SK-N-SH treated with all-trans-retinoic acid at 6 μM for 48 hours (cell line): ENCODE measurements around the gene RNASEH2C.

Source experiments
- ATAC-seq: fragments of 200-7000 bp; cut with Tn5 transposase; 3 replicates; pipeline ENCODE4 v1.9.1; 2020; ENCODE audit warnings: mild to moderate bottlenecking, moderate library complexity
- ARNTL ChIP-seq: fragments of 450-650 bp; formaldehyde crosslinking; IDR thresholded peaks from 2 replicates; pipeline ENCODE4 v1.5.0; 2020; ENCODE audit warnings: low read depth, mild to moderate bottlenecking, moderate library complexity, borderline replicate concordance
- BACH2 ChIP-seq: fragments of 250-450 bp; sonication (Bioruptor Pico); IDR thresholded peaks from 2 replicates; pipeline ENCODE4 v1.9.0; 2021; ENCODE audit warnings: mild to moderate bottlenecking, borderline replicate concordance
- CSDC2 ChIP-seq: fragments of 250-450 bp; sonication (Bioruptor Pico); IDR thresholded peaks from 2 replicates; pipeline ENCODE4 v1.5.0; 2020; ENCODE audit warnings: mild to moderate bottlenecking, moderate library complexity
- ESRRG ChIP-seq: fragments of 250-450 bp; sonication (Bioruptor Pico); IDR thresholded peaks from 2 replicates; pipeline ENCODE4 v1.6.1; 2021; ENCODE audit warnings: mild to moderate bottlenecking
- GLIS3 ChIP-seq: fragments of 250-450 bp; sonication (Bioruptor Pico); IDR thresholded peaks from 2 replicates; pipeline ENCODE4 v1.5.0; 2020; ENCODE audit warnings: mild to moderate bottlenecking, moderate library complexity
- ISL1 ChIP-seq: fragments of 250-450 bp; sonication (Bioruptor Pico); IDR thresholded peaks from 2 replicates; pipeline ENCODE4 v2.1.2; 2022; ENCODE audit warnings: mild to moderate bottlenecking, moderate library complexity
- OSR1 ChIP-seq: fragments of 250-450 bp; sonication (Bioruptor Pico); IDR thresholded peaks from 2 replicates; pipeline ENCODE4 v1.8.0; 2022; ENCODE audit warnings: moderate library complexity, mild to moderate bottlenecking, inconsistent platforms
- PPARA ChIP-seq: fragments of 250-450 bp; sonication (Bioruptor Pico); IDR thresholded peaks from 2 replicates; pipeline ENCODE4 v1.5.0; 2020; ENCODE audit warnings: mild to moderate bottlenecking, borderline replicate concordance
- RARB ChIP-seq: fragments of 250-450 bp; sonication (Bioruptor Pico); IDR thresholded peaks from 2 replicates; pipeline ENCODE4 v1.8.0; 2021; ENCODE audit warnings: mild to moderate bottlenecking, moderate library complexity
- SNAI2 ChIP-seq: fragments of 250-450 bp; sonication (Bioruptor Pico); IDR thresholded peaks from 2 replicates; pipeline ENCODE4 v1.5.0; 2020; ENCODE audit warnings: mild to moderate bottlenecking, moderate library complexity
- TCF4 ChIP-seq: fragments of 250-450 bp; sonication (Bioruptor Pico); IDR thresholded peaks from 2 replicates; pipeline ENCODE4 v1.8.0; 2021; ENCODE audit warnings: mild to moderate bottlenecking, moderate library complexity, borderline replicate concordance
- ZFP3 ChIP-seq: fragments of 250-450 bp; sonication (Bioruptor Pico); IDR thresholded peaks from 2 replicates; pipeline ENCODE4 v1.5.0; 2020; ENCODE audit warnings: mild to moderate bottlenecking, moderate library complexity
- ZFP30 ChIP-seq: fragments of 450-650 bp; formaldehyde crosslinking; IDR thresholded peaks from 2 replicates; pipeline ENCODE4 v1.5.0; 2022; ENCODE audit warnings: mild to moderate bottlenecking, moderate library complexity
- ZNF565 ChIP-seq: fragments of 450-650 bp; formaldehyde crosslinking; conservative IDR thresholded peaks from 2 replicates; pipeline ENCODE4 v1.5.0; 2020; ENCODE audit warnings: low read depth, mild to moderate bottlenecking, moderate library complexity
- ZNF70 ChIP-seq: fragments of 450-650 bp; formaldehyde crosslinking; IDR thresholded peaks from 2 replicates; pipeline ENCODE4 v1.5.0; 2020; ENCODE audit warnings: mild to moderate bottlenecking, moderate library complexity
- ZNF8 ChIP-seq: fragments of 450-650 bp; formaldehyde crosslinking; IDR thresholded peaks from 2 replicates; pipeline ENCODE4 v1.5.0; 2020; ENCODE audit warnings: mild to moderate bottlenecking, moderate library complexity
- TF ChIP-seq, protein P1 (sequence below): fragments of 250-450 bp; sonication (Bioruptor Pico); IDR thresholded peaks from 2 replicates; pipeline ENCODE4 v1.5.0; 2020; ENCODE audit warnings: mild to moderate bottlenecking, moderate library complexity
- TF ChIP-seq, protein P2 (sequence below): fragments of 250-450 bp; sonication (Bioruptor Pico); IDR thresholded peaks from 2 replicates; pipeline ENCODE4 v1.5.1; 2020; ENCODE audit warnings: low read depth, mild to moderate bottlenecking, moderate library complexity
- TF ChIP-seq, protein P3 (sequence below): fragments of 250-450 bp; sonication (Bioruptor Pico); IDR thresholded peaks from 2 replicates; pipeline ENCODE4 v1.8.0; 2020; ENCODE audit warnings: mild to moderate bottlenecking, moderate library complexity, borderline replicate concordance
- TF ChIP-seq, protein P4 (sequence below): fragments of 250-450 bp; sonication (Bioruptor Pico); IDR thresholded peaks from 2 replicates; pipeline ENCODE4 v1.8.0; 2021; ENCODE audit warnings: low read depth, mild to moderate bottlenecking, moderate library complexity, borderline replicate concordance
- TF ChIP-seq, protein P5 (sequence below): fragments of 250-450 bp; sonication (Bioruptor Pico); IDR thresholded peaks from 2 replicates; pipeline ENCODE4 v1.5.1; 2021; ENCODE audit warnings: mild to moderate bottlenecking, moderate library complexity

The RNASEH2C gene

DNA sequence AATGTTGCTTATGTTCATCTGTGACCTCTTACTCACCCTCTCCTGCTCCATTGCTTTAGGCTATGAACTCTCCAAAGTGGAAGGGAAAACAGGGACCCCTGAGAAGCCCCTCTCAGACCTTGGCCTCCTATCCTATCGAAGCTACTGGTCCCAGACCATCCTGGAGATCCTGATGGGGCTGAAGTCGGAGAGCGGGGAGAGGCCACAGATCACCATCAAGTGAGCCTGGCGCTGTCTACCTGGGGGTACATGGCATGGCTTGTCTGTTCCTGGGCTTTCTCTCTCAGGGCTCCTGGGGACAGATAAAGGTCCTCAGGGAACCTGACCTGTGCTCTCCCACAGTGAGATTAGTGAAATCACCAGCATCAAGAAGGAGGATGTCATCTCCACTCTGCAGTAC lies 2.1 kb downstream of the RNASEH2C start:
- ATAC-seq = no peak
- no peak for TF ChIP-seq ZNF565 (CRISPR knock-in tag)

DNA sequence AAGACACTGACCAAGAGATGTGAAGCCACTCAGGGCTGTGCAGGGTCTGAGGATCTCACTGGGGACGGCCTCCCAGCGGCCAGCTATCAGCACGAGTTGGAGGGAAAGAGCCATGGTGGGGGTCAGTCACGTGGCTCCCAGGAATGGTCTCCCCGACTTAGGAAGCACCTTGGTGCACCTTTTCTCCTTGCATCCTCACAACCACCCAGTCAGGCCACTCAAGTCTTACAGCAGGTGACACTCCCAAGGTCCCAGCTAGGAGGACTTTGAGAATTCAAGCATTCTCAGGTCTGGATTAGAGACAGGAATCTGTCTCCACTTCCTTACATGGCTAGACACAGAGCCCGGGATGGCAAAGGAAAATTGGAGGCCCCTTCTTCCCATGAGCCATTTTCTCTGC lies 2.7 kb downstream of the RNASEH2C start:
- ATAC-seq = no peak
- TF ChIP-seq, protein P1, sequence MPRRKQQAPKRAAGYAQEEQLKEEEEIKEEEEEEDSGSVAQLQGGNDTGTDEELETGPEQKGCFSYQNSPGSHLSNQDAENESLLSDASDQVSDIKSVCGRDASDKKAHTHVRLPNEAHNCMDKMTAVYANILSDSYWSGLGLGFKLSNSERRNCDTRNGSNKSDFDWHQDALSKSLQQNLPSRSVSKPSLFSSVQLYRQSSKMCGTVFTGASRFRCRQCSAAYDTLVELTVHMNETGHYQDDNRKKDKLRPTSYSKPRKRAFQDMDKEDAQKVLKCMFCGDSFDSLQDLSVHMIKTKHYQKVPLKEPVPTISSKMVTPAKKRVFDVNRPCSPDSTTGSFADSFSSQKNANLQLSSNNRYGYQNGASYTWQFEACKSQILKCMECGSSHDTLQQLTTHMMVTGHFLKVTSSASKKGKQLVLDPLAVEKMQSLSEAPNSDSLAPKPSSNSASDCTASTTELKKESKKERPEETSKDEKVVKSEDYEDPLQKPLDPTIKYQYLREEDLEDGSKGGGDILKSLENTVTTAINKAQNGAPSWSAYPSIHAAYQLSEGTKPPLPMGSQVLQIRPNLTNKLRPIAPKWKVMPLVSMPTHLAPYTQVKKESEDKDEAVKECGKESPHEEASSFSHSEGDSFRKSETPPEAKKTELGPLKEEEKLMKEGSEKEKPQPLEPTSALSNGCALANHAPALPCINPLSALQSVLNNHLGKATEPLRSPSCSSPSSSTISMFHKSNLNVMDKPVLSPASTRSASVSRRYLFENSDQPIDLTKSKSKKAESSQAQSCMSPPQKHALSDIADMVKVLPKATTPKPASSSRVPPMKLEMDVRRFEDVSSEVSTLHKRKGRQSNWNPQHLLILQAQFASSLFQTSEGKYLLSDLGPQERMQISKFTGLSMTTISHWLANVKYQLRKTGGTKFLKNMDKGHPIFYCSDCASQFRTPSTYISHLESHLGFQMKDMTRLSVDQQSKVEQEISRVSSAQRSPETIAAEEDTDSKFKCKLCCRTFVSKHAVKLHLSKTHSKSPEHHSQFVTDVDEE (CRISPR knock-in tag) = no peak
- TF ChIP-seq, protein P2, sequence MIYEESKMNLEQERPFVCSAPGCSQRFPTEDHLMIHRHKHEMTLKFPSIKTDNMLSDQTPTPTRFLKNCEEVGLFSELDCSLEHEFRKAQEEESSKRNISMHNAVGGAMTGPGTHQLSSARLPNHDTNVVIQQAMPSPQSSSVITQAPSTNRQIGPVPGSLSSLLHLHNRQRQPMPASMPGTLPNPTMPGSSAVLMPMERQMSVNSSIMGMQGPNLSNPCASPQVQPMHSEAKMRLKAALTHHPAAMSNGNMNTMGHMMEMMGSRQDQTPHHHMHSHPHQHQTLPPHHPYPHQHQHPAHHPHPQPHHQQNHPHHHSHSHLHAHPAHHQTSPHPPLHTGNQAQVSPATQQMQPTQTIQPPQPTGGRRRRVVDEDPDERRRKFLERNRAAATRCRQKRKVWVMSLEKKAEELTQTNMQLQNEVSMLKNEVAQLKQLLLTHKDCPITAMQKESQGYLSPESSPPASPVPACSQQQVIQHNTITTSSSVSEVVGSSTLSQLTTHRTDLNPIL (CRISPR knock-in tag) = no peak
- TF ChIP-seq TCF4 (CRISPR knock-in tag) (no peak), GLIS3 (CRISPR knock-in tag) (no peak), ISL1 (CRISPR knock-in tag) (no peak), SNAI2 (no peak), ZFP3 (no peak), ZNF8 (no peak), RARB (CRISPR knock-in tag) (no peak), ZNF70 (CRISPR knock-in tag) (no peak), OSR1 (CRISPR knock-in tag) (no peak), PPARA (CRISPR knock-in tag) (no peak), ZNF565 (CRISPR knock-in tag) (no peak), ARNTL (CRISPR knock-in tag) (no peak)
- TF ChIP-seq, protein P3, sequence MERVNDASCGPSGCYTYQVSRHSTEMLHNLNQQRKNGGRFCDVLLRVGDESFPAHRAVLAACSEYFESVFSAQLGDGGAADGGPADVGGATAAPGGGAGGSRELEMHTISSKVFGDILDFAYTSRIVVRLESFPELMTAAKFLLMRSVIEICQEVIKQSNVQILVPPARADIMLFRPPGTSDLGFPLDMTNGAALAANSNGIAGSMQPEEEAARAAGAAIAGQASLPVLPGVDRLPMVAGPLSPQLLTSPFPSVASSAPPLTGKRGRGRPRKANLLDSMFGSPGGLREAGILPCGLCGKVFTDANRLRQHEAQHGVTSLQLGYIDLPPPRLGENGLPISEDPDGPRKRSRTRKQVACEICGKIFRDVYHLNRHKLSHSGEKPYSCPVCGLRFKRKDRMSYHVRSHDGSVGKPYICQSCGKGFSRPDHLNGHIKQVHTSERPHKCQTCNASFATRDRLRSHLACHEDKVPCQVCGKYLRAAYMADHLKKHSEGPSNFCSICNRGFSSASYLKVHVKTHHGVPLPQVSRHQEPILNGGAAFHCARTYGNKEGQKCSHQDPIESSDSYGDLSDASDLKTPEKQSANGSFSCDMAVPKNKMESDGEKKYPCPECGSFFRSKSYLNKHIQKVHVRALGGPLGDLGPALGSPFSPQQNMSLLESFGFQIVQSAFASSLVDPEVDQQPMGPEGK (CRISPR knock-in tag) = no peak
- TF ChIP-seq, protein P4, sequence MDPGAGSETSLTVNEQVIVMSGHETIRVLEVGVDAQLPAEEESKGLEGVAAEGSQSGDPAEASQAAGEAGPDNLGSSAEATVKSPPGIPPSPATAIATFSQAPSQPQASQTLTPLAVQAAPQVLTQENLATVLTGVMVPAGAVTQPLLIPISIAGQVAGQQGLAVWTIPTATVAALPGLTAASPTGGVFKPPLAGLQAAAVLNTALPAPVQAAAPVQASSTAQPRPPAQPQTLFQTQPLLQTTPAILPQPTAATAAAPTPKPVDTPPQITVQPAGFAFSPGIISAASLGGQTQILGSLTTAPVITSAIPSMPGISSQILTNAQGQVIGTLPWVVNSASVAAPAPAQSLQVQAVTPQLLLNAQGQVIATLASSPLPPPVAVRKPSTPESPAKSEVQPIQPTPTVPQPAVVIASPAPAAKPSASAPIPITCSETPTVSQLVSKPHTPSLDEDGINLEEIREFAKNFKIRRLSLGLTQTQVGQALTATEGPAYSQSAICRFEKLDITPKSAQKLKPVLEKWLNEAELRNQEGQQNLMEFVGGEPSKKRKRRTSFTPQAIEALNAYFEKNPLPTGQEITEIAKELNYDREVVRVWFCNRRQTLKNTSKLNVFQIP = no peak

DNA sequence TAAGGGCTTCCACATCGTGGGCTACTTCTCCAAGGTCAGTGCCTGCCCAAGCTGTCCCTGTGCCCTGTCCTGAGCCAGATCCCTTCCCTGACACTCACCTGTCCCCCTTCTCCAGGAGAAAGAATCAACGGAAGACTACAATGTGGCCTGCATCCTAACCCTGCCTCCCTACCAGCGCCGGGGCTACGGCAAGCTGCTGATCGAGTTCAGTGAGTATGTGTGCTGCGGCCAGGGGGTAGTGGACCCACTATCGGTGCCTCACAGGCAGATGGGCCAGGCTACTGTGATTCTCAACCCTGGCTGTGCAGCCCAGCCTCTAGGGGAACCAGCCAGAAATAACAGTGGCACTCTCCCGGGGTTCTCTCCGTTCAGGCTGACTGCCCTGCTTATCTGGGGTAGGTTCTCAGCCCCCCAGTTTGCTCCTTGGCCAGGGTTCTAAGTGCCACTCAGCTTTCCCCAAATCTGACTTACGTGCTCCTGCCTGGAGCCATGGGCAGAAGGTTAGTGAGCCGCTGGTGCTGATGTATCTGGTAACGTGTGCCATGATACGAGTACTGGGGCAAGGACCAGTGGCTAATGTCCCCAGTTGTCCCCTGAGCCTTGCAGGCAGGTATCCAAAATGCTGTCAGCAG lies 3.7 kb downstream of the RNASEH2C start:
- no peak for ATAC-seq
- TF ChIP-seq OSR1 (CRISPR knock-in tag) (no peak), CSDC2 (CRISPR knock-in tag) (no peak), ZNF565 (CRISPR knock-in tag) (no peak), ZFP30 (CRISPR knock-in tag) (no peak), ZNF8 (no peak), SNAI2 (no peak), BACH2 (no peak), RARB (CRISPR knock-in tag) (no peak), ARNTL (CRISPR knock-in tag) (no peak), ZFP3 (no peak), TCF4 (CRISPR knock-in tag) (no peak), PPARA (CRISPR knock-in tag) (no peak), ESRRG (CRISPR knock-in tag) (no peak)
- TF ChIP-seq, protein P4 = no peak
- TF ChIP-seq, protein P1 (CRISPR knock-in tag) = no peak
- TF ChIP-seq, protein P5, sequence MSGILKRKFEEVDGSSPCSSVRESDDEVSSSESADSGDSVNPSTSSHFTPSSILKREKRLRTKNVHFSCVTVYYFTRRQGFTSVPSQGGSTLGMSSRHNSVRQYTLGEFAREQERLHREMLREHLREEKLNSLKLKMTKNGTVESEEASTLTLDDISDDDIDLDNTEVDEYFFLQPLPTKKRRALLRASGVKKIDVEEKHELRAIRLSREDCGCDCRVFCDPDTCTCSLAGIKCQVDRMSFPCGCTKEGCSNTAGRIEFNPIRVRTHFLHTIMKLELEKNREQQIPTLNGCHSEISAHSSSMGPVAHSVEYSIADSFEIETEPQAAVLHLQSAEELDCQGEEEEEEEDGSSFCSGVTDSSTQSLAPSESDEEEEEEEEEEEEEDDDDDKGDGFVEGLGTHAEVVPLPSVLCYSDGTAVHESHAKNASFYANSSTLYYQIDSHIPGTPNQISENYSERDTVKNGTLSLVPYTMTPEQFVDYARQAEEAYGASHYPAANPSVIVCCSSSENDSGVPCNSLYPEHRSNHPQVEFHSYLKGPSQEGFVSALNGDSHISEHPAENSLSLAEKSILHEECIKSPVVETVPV (CRISPR knock-in tag) = no peak
